ENCODE results near the gene ZPR1. TPM values are rescaled to one million over a fixed set of nuclear protein-coding genes. Genes with fewer than 3 reads are reported as not detected.

The ZPR1 gene
- total and polyA plus RNA-seq, 12 donors: 5.5 to 44.7 (median 22.6) TPM

DNA sequence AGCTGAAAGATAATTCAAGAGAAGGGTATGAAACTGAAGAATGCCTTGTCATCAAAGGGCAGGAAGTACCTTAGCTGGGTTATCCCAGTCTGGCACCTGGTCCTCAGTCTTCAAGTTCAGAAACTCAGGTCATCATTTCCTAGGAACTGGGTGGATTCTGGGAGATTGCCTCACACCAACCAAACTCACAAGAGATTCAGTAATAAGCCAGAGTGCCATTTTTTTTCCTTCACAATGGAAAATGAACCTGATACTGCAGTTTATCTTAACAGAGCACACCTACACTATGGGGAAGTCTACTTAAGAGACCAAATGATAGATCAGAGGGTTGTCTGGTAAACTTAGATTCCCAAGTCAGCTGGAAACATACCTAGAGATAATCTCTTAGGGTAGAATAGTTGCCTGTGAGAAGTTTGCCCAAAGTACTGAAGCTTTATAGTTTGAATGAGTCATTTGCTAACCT lies 11.3 kb downstream of the ZPR1 start:
- no peak overlapping the region for H3K27ac ChIP-seq
- TF ChIP-seq, protein P1, sequence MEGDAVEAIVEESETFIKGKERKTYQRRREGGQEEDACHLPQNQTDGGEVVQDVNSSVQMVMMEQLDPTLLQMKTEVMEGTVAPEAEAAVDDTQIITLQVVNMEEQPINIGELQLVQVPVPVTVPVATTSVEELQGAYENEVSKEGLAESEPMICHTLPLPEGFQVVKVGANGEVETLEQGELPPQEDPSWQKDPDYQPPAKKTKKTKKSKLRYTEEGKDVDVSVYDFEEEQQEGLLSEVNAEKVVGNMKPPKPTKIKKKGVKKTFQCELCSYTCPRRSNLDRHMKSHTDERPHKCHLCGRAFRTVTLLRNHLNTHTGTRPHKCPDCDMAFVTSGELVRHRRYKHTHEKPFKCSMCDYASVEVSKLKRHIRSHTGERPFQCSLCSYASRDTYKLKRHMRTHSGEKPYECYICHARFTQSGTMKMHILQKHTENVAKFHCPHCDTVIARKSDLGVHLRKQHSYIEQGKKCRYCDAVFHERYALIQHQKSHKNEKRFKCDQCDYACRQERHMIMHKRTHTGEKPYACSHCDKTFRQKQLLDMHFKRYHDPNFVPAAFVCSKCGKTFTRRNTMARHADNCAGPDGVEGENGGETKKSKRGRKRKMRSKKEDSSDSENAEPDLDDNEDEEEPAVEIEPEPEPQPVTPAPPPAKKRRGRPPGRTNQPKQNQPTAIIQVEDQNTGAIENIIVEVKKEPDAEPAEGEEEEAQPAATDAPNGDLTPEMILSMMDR (IDR thresholded peaks at IDR 0.05): no peak

DNA sequence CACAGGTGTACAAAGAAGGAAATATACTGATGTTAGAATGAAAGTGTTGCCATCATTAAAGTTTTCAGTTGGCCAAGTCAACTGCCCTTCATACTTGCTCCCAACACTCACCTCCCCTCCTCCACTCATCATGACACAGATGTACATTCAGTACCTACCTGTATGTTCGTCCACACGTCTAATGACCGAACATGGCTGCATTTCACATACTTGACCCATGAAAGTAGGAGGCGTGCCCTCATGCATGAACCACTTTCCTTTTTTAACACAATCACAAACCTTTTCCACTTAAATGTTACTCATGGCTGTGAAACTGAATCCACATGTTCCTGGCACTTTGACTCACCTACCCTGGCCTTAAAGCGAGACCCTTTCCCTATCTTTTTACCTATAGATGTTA lies 11.8 kb downstream of the ZPR1 start:
- WGBS, 2 donors: 82 to 97% methylated on average over 5 of the region's 5 CpGs
- H3K27ac ChIP-seq: no peak overlapping the region

More for the DNA sequence above, 11.3 kb downstream of the ZPR1 start:
- intact Hi-C loops (cut with DNase I): no loop called here
- Histone ChIP-seq H3K4me3 (no peak overlapping the region), H3K36me3 (peaks cover 0 to 60% (median 28%) of the 10 kb centered on the region in 9 donors), H3K4me1 (peaks cover 3 to 18% (median 12%) of the 10 kb centered on the region in 9 donors), H3K9me3 (no peaks in the 10 kb centered on the region), H3K27me3 (no peaks in the 10 kb centered on the region)
- ATAC-seq (no peak), DNase-seq (no peak)

DNA sequence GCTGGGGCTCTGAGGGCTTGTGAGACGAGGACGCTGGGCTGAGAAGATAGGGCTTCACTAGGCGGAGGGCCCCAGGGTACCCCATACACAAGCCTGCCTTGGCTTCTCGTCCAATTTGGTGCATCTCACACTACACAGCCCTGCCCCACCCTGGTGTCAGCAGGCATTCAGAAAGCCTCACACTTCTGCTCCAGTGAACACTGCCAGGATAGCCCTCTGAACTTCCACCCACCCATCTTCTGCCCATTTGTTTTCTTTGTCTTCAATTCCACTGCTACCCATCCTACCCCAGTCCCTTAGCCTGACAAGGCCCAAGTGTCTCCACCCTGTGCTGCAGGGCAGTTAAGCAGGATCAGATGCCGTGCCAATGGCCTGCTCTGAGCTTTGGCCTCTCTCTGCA lies 13.2 kb downstream of the ZPR1 start:
- Histone ChIP-seq H3K4me1 (peaks cover 6 to 36% (median 23%) of the 10 kb centered on the region in 9 donors), H3K36me3 (peaks cover 0 to 45% (median 28%) of the 10 kb centered on the region in 9 donors), H3K9me3 (no peaks in the 10 kb centered on the region), H3K4me3 (no peak overlapping the region), H3K27me3 (no peaks in the 10 kb centered on the region), H3K27ac (no peak overlapping the region)
- WGBS, 2 donors: 83 to 87% methylated on average over 5 of the region's 5 CpGs
- TF ChIP-seq, protein P1 (IDR thresholded peaks at IDR 0.05): no peak
- no peak for DNase-seq
- ATAC-seq: no peak
- intact Hi-C loops (cut with DNase I): no loop called here

More for the DNA sequence above, 11.8 kb downstream of the ZPR1 start:
- peaks cover 6 to 24% (median 18%) of the 10 kb centered on the region in 9 donors for H3K4me1 ChIP-seq
- no peak for ATAC-seq
- intact Hi-C loops (cut with DNase I): no loop called here
- peaks cover 0 to 54% (median 28%) of the 10 kb centered on the region in 9 donors for H3K36me3 ChIP-seq
- no peak for DNase-seq
- H3K9me3 ChIP-seq: no peaks in the 10 kb centered on the region
- TF ChIP-seq, protein P1 (IDR thresholded peaks at IDR 0.05): no peak
- no peaks in the 10 kb centered on the region for H3K27me3 ChIP-seq
- no peak overlapping the region for H3K4me3 ChIP-seq

DNA sequence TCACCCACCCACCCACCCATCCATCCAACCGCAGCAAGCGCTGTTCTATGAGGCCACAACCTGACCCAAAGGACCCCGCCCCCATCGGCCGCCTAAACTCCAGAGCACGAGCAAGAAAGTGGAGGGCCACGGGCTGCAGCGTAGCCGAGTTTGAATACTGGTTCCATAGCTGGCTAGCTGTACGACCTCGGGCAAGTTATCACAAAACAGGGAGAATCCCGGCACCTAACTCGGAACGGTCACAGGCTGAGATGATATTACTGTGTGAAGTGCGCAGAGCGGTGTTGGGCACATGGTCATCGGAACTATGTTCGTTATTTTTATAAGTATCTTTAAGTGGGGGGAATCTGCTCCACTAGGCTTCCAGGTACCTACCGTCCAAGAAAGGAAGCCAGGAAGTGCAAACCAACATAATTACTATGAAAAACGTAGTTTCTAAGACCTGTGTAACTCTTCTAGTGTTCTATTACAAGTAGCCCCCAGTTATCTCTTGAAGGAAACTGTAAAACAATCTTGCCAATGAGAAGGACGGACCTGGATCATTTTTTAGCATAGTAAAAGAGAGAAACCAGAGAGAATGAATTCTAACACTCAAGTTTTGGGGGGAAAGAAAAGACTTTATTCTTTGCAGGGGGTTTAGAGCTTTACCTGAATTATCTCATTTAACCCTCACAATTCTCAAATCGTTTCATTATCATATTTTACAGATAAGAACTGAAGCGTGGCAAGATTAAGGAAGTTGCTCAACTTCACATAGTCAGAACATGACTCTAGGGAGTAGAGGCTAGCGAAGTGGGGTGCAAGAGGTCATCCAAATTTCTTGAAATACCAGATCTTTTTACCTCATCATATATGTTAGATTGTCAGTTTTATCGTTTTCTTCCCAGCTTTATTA lies 14.4 kb downstream of the ZPR1 start:
- no peaks in the 10 kb centered on the region for H3K27me3 ChIP-seq
- TF ChIP-seq, protein P1 (IDR thresholded peaks at IDR 0.05): no peak
- H3K4me3 ChIP-seq: peak overlapping the region; percentile 68 to 95 (median 89)
- H3K9me3 ChIP-seq: no peaks in the 10 kb centered on the region
- H3K36me3 ChIP-seq: peaks cover 0 to 45% (median 21%) of the 10 kb centered on the region in 9 donors
- ATAC-seq: peak in 6 of 8 donors; percentile 45 to 70 (median 64)
- WGBS, 2 donors: 5 to 6% methylated on average over 25 of the region's 25 CpGs
- no peak for DNase-seq
- intact Hi-C loops (cut with DNase I): no loop called here
- H3K4me1 ChIP-seq: peaks cover 6 to 36% (median 23%) of the 10 kb centered on the region in 9 donors
- peak overlapping the region; percentile 65 to 97 (median 92) for H3K27ac ChIP-seq

Data from heart right ventricle (tissue), 16 donors.